Prostate gland (tissue), 2 donors: ENCODE results near the gene CBL. TPM values are rescaled to one million over a fixed set of nuclear protein-coding genes. Genes with fewer than 3 reads are reported as not detected.
A peak's percentile ranks its signal among the peaks of the same experiment; 100 is the strongest.

Experiments
- DNase-seq: peaks from one replicate; pipeline ENCODE4 v3.0.0-alpha.2; 2019; ENCODE audit warnings: low spot score
- H3K27ac ChIP-seq, 2 donors: fragments of 200-600 bp; sonication (generic); 2 replicates each; pipeline ENCODE4 v1.5.1; 2017 to 2019
- H3K27me3 ChIP-seq: fragments of 200-600 bp; sonication (generic); replicated peaks from 2 replicates; pipeline ENCODE4 v1.5.1; 2019; ENCODE audit not compliant: insufficient read depth
- H3K36me3 ChIP-seq, 2 donors: fragments of 200-600 bp; sonication (generic); 1 replicate in 1 of 2; 2 replicates in 1 of 2; pipeline versions ENCODE4 v1.5.1 to v1.8.1; 2017 to 2019
- H3K4me1 ChIP-seq: fragments of 200-600 bp; sonication (generic); replicated peaks from 2 replicates; pipeline ENCODE4 v1.5.1; 2019
- H3K4me3 ChIP-seq, 2 donors: fragments of 200-600 bp; sonication (generic); 2 replicates each; pipeline ENCODE4 v1.5.1; 2017 to 2019
- H3K9me3 ChIP-seq: fragments of 200-600 bp; sonication (generic); 2 replicates; pipeline ENCODE4 v1.5.1; 2017
- POLR2A ChIP-seq: fragments of 450-650 bp; IDR thresholded peaks from one replicate; pipeline ENCODE4 v1.6.1; 2016; ENCODE audit warnings: antibody characterized with exemption, mild to moderate bottlenecking
- POLR2AphosphoS5 ChIP-seq: sonication (generic); formaldehyde crosslinking; IDR thresholded peaks from one replicate; pipeline ENCODE4 v1.6.1; 2017; ENCODE audit warnings: antibody characterized with exemption
- WGBS: methylation state at CpG from one replicate; pipeline ENCODE4 v1.1.5; 2018; 5-methylcytosine and 5-hydroxymethylcytosine counted together
- intact Hi-C: fragments of 100-400 bp; cut with DNase I; formaldehyde crosslinking; loops from one replicate; pipeline ENCODE4 v1.14.2; 2022
- total RNA-seq, 2 donors: library from RNA; depleted of rRNA; stranded (reverse); fragments of >200 nt; gene quantifications; one replicate each; pipeline ENCODE4 v1.1.0, GENCODE V29; 2016
- TF ChIP-seq, protein P1 (sequence below), 4 experiments: fragments of 200-600 bp in 2 of 4; fragments of 450-650 bp in 2 of 4; sonication (generic) in 2 of 4; IDR thresholded peaks; 1 replicate in 3 of 4; 2 replicates in 1 of 4; pipeline ENCODE4 v1.5.1; 2016 to 2019; ENCODE audit warnings: antibody characterized with exemption in 4 of 4, mild to moderate bottlenecking in 2 of 4, moderate library complexity in 2 of 4

The CBL gene
- total RNA-seq, 2 donors from 2014 or later: 9.8 to 38.8 TPM

DNA sequence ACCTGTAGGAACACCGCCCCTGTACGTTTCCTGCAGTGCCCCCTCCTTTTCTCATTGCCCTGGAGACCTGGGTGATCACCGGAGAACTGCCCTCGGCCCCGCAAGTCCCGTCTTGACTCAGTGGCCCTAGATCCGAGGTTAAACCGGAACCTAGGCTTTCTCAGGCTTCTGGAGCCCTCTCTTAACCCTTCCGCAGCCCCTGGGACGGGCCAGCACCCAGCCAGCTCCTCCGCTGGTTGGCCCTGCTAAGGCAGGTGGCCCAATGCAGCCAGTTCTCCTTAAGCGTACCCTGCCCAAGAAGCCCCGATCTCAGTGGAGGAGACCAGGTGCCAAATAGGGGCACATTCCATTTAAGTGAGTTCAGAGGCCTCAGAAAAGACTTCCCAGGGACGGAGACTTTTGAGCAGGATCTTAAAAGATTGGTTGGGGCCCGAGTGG is 36.8 kb upstream of the CBL start:
- Histone ChIP-seq H3K27ac (peak overlapping the region; percentile 89 to 95), H3K9me3 (no peaks in the 10 kb centered on the region), H3K27me3 (no peaks in the 10 kb centered on the region), H3K4me1 (no peaks in the 10 kb centered on the region), H3K4me3 (peak overlapping the region; percentile 93 to 98), H3K36me3 (no peaks in the 10 kb centered on the region)
- peak; percentile 13 for TF ChIP-seq POLR2AphosphoS5
- TF ChIP-seq POLR2A: peak; percentile 17
- TF ChIP-seq, protein P1, sequence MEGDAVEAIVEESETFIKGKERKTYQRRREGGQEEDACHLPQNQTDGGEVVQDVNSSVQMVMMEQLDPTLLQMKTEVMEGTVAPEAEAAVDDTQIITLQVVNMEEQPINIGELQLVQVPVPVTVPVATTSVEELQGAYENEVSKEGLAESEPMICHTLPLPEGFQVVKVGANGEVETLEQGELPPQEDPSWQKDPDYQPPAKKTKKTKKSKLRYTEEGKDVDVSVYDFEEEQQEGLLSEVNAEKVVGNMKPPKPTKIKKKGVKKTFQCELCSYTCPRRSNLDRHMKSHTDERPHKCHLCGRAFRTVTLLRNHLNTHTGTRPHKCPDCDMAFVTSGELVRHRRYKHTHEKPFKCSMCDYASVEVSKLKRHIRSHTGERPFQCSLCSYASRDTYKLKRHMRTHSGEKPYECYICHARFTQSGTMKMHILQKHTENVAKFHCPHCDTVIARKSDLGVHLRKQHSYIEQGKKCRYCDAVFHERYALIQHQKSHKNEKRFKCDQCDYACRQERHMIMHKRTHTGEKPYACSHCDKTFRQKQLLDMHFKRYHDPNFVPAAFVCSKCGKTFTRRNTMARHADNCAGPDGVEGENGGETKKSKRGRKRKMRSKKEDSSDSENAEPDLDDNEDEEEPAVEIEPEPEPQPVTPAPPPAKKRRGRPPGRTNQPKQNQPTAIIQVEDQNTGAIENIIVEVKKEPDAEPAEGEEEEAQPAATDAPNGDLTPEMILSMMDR (IDR thresholded peaks at IDR 0.05): no peak
- DNase-seq: peak; percentile 29
- intact Hi-C loops: no loop called here
- WGBS: 12% methylated on average over 13 of the region's 15 CpGs

DNA sequence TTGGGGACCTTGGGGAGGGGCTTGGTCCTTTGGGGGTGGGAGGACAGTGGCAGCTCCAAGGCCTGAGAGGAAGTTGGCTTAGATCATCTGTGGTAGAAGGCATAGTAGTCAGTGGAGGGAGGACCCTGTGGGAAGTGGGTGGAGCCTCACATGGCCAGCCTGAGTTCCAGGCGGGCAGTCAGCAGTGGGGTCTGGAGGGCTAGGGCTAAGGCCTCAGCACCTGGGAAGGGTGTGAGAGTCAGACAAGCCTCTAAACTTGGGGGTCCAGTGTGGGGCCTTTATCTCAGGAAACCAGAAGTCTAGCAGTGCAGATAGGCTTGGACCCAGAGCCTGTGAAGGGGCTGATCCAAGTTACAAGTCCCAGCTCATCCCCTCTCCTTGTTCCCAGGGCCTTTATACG is 33.6 kb upstream of the CBL start:
- WGBS: 80% methylated on average over 2 of the region's 2 CpGs
- intact Hi-C loops: no loop called here
- TF ChIP-seq POLR2AphosphoS5 (no peak), POLR2A (no peak)
- TF ChIP-seq, protein P1 (IDR thresholded peaks at IDR 0.05): no peak

DNA sequence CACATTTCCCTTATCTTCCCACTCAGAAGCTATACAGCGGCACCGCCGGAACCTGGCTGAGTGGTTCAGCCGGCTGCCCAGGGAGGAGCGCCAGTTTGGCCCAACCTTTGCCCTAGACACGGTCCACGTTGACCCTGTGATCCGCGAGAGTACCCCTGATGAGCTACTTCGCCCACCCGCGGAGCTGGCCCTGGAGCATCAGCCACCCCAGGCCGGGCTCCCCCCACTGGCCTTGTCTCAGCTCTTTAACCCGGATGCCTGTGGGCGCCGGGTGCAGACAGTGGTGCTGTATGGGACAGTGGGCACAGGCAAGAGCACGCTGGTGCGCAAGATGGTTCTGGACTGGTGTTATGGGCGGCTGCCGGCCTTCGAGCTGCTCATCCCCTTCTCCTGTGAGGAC is 32.7 kb upstream of the CBL start:
- intact Hi-C loops: no loop called here
- 93% methylated on average over 21 of the region's 21 CpGs for WGBS
- no peaks in the 10 kb centered on the region for H3K9me3 ChIP-seq
- no peaks in the 10 kb centered on the region for H3K27me3 ChIP-seq
- no peaks in the 10 kb centered on the region for H3K4me1 ChIP-seq
- no peak for DNase-seq
- no peak overlapping the region for H3K4me3 ChIP-seq
- peaks cover 0 to 4% of the 10 kb centered on the region in 2 donors for H3K36me3 ChIP-seq
- no peak overlapping the region for H3K27ac ChIP-seq
- TF ChIP-seq POLR2AphosphoS5 (no peak), POLR2A (no peak)
- TF ChIP-seq, protein P1 (IDR thresholded peaks at IDR 0.05): no peak

More for the DNA sequence above, 33.6 kb upstream of the CBL start:
- no peaks in the 10 kb centered on the region for H3K36me3 ChIP-seq
- DNase-seq: no peak
- H3K27me3 ChIP-seq: no peaks in the 10 kb centered on the region
- H3K4me3 ChIP-seq: no peak overlapping the region
- no peaks in the 10 kb centered on the region for H3K9me3 ChIP-seq
- H3K27ac ChIP-seq: no peak overlapping the region
- no peaks in the 10 kb centered on the region for H3K4me1 ChIP-seq

DNA sequence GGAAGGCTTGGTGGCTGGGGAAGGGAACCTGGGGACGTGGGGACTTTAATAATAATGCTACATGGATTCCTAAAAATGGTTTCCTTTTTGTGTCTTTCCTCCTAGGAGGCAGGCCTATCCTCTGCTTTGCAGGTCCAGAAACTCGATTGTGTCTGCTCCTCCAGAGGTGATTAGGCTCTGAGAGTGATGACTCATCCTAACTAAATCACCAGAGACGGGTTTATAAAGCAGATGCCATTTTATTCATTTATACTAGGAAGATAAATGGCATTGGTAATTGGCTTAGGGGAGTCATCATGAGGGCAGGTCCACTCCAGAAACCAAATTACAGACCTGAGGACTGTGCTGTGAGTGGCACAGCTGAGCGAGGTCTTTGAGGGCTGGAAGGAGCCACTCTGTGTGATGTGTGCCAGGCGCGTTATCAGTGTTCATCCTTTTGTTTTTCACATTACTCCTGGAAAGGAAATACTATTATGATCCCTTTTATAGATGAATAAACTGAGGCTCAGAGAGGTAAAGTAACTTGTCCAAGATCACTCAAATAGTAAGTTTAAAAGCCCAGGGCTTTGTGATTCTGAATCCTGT is 30.6 kb upstream of the CBL start:
- intact Hi-C loops: no loop called here
- 63% methylated on average over 6 of the region's 6 CpGs for WGBS
- peaks cover 0 to 4% of the 10 kb centered on the region in 2 donors for H3K36me3 ChIP-seq

More for the DNA sequence above, 30.6 kb upstream of the CBL start:
- TF ChIP-seq POLR2AphosphoS5: no peak
- TF ChIP-seq, protein P1 (IDR thresholded peaks at IDR 0.05): no peak
- TF ChIP-seq POLR2A: no peak
- Histone ChIP-seq H3K4me1 (no peaks in the 10 kb centered on the region), H3K9me3 (no peaks in the 10 kb centered on the region), H3K4me3 (no peak overlapping the region), H3K27me3 (no peaks in the 10 kb centered on the region), H3K27ac (no peak overlapping the region)
- DNase-seq: no peak
